Tibial nerve (tissue), 4 donors: ENCODE results near the gene MTG2. TPM values are rescaled to one million over a fixed set of nuclear protein-coding genes. Genes with fewer than 3 reads are reported as not detected.

Source experiments
- DNase-seq, 2 donors: peaks; one replicate each; pipeline ENCODE4 v3.0.0-alpha.2; 2019; ENCODE audit warnings: low spot score in 2 of 2
- H3K27ac ChIP-seq, 4 donors: fragments of 200-600 bp; sonication (generic) in 3 of 4; one replicate each; pipeline ENCODE4 v1.5.1; 2017 to 2019; ENCODE audit warnings: mild to moderate bottlenecking in 1 of 4
- H3K27me3 ChIP-seq, 2 donors: fragments of 200-600 bp; sonication (generic) in 1 of 2; one replicate each; pipeline versions ENCODE4 v1.5.1 to v1.6.0; 2017 to 2019
- H3K36me3 ChIP-seq, 3 donors: fragments of 200-600 bp; sonication (generic); one replicate each; pipeline ENCODE4 v1.5.1; 2018 to 2019
- H3K4me1 ChIP-seq, 4 donors: fragments of 200-600 bp; sonication (generic) in 3 of 4; one replicate each; pipeline ENCODE4 v1.5.1; 2017 to 2019
- H3K4me3 ChIP-seq, 4 donors: fragments of 200-600 bp; sonication (generic) in 3 of 4; one replicate each; pipeline ENCODE4 v1.5.1; 2017 to 2019; ENCODE audit warnings: mild to moderate bottlenecking in 1 of 4, moderate library complexity in 1 of 4
- H3K9me3 ChIP-seq, 4 donors: fragments of 200-600 bp; sonication (generic) in 3 of 4; one replicate each; pipeline ENCODE4 v1.5.1; 2017 to 2019
- CTCF ChIP-seq, 5 experiments: fragments of 200-600 bp in 3 of 5; fragments of 450-650 bp in 2 of 5; sonication (generic) in 3 of 5; IDR thresholded peaks; one replicate each; pipeline ENCODE4 v1.5.1; 2016 to 2019; ENCODE audit warnings: antibody characterized with exemption in 5 of 5, mild to moderate bottlenecking in 3 of 5, moderate library complexity in 2 of 5
- EP300 ChIP-seq, 2 donors: sonication (generic); formaldehyde crosslinking; IDR thresholded peaks; one replicate each; pipeline ENCODE4 v1.6.1; 2017; ENCODE audit warnings: antibody characterized with exemption in 2 of 2, mild to moderate bottlenecking in 1 of 2
- POLR2A ChIP-seq, 2 donors: fragments of 450-650 bp; IDR thresholded peaks; one replicate each; pipeline ENCODE4 v1.6.1; 2017; ENCODE audit warnings: antibody characterized with exemption in 2 of 2, mild to moderate bottlenecking in 2 of 2, moderate library complexity in 2 of 2
- WGBS, 2 donors: methylation state at CpG; one replicate each; pipeline ENCODE4 v1.1.5; 2018; 5-methylcytosine and 5-hydroxymethylcytosine counted together
- total RNA-seq, 4 donors: library from RNA; depleted of rRNA; stranded (reverse); fragments of >200 nt; gene quantifications; one replicate each; pipeline ENCODE4 v1.1.0, GENCODE V29; 2016

MTG2 gene
- total RNA-seq, 4 donors from 2014 or later = 24.7 to 46.9 (median 41.6) TPM

- H3K36me3 ChIP-seq = peaks cover 0 to 8% (median 0%) of the 10 kb centered on the region in 3 donors
- H3K27ac ChIP-seq = no peak overlapping the region
- TF ChIP-seq POLR2A (IDR thresholded peaks at IDR 0.05) (no peak), EP300 (IDR thresholded peaks at IDR 0.05) (no peak), CTCF (IDR thresholded peaks at IDR 0.05) (no peak)
- H3K4me1 ChIP-seq = peaks cover 0 to 7% (median 0%) of the 10 kb centered on the region in 4 donors
- no peaks in the 10 kb centered on the region for H3K9me3 ChIP-seq
- WGBS, 2 donors = 74 to 84% methylated on average over 7 to 8 of the region's 8 CpGs
- H3K4me3 ChIP-seq = no peak overlapping the region
- no peak for DNase-seq
- H3K27me3 ChIP-seq = peaks cover 0 to 58% of the 10 kb centered on the region in 2 donors
These were observed 28.4 kb downstream of the MTG2 start for GRCh38 chr20:62211216-62211615.

GRCh38 chr20:62211769-62212288, 29.0 kb downstream of the MTG2 start:
- DNase-seq = no peak
- Histone ChIP-seq H3K4me3 (no peak overlapping the region), H3K36me3 (peaks cover 0 to 8% (median 0%) of the 10 kb centered on the region in 3 donors), H3K9me3 (no peaks in the 10 kb centered on the region), H3K27ac (no peak overlapping the region), H3K4me1 (peaks cover 0 to 7% (median 0%) of the 10 kb centered on the region in 4 donors), H3K27me3 (peaks cover 0 to 64% of the 10 kb centered on the region in 2 donors)
- 20 to 57% methylated on average over 5 of the region's 9 CpGs for WGBS, 2 donors
- TF ChIP-seq CTCF (IDR thresholded peaks at IDR 0.05) = no peak
- no peak for TF ChIP-seq EP300 (IDR thresholded peaks at IDR 0.05)
- no peak for TF ChIP-seq POLR2A (IDR thresholded peaks at IDR 0.05)

GRCh38 chr20:62212299-62212698, 29.5 kb downstream of the MTG2 start:
- peaks cover 0 to 69% of the 10 kb centered on the region in 2 donors for H3K27me3 ChIP-seq
- no peak overlapping the region for H3K4me3 ChIP-seq
- DNase-seq = no peak
- TF ChIP-seq POLR2A (IDR thresholded peaks at IDR 0.05) (no peak), EP300 (IDR thresholded peaks at IDR 0.05) (no peak), CTCF (IDR thresholded peaks at IDR 0.05) (no peak)
- no peak overlapping the region for H3K27ac ChIP-seq
- peaks cover 0 to 6% (median 0%) of the 10 kb centered on the region in 3 donors for H3K36me3 ChIP-seq
- H3K9me3 ChIP-seq = no peaks in the 10 kb centered on the region
- peaks cover 0 to 4% (median 0%) of the 10 kb centered on the region in 4 donors for H3K4me1 ChIP-seq
- WGBS, 2 donors = 8 to 29% methylated on average over 7 to 10 of the region's 10 CpGs

GRCh38 chr20:62214067-62214466, 31.2 kb downstream of the MTG2 start:
- Histone ChIP-seq H3K27ac (no peak overlapping the region), H3K9me3 (no peaks in the 10 kb centered on the region), H3K4me3 (no peak overlapping the region), H3K4me1 (peaks cover 0 to 4% (median 0%) of the 10 kb centered on the region in 4 donors), H3K36me3 (no peaks in the 10 kb centered on the region), H3K27me3 (peaks cover 0 to 87% of the 10 kb centered on the region in 2 donors)
- 49 to 56% methylated on average over 12 of the region's 12 CpGs for WGBS, 2 donors
- no peak for DNase-seq
- no peak for TF ChIP-seq CTCF (IDR thresholded peaks at IDR 0.05)
- no peak for TF ChIP-seq POLR2A (IDR thresholded peaks at IDR 0.05)
- TF ChIP-seq EP300 (IDR thresholded peaks at IDR 0.05) = no peak

- Histone ChIP-seq H3K4me3 (no peak overlapping the region), H3K27ac (no peak overlapping the region), H3K4me1 (peaks cover 0 to 11% (median 2%) of the 10 kb centered on the region in 4 donors), H3K36me3 (no peaks in the 10 kb centered on the region), H3K27me3 (peaks cover 0 to 85% of the 10 kb centered on the region in 2 donors), H3K9me3 (no peaks in the 10 kb centered on the region)
- DNase-seq = no peak
- WGBS, 2 donors = 65 to 69% methylated on average over 18 to 21 of the region's 29 CpGs
- TF ChIP-seq POLR2A (IDR thresholded peaks at IDR 0.05) (no peak), CTCF (IDR thresholded peaks at IDR 0.05) (no peak), EP300 (IDR thresholded peaks at IDR 0.05) (no peak)
These were observed 32.5 kb downstream of the MTG2 start for GRCh38 chr20:62215020-62215990.
